T-helper 2 cell treated with Interferon-gamma antibody and Interleukin-4, amounts not matched to agents 100 ng/mL and 5 ng/mL, for 36 hours (primary cell): ENCODE data around the gene DNASE1. TPM values are rescaled to one million over a fixed set of nuclear protein-coding genes. Genes with fewer than 3 reads are reported as not detected.

ENCODE experiments used
- intact Hi-C: fragments of 100-400 bp; cut with micrococcal nuclease; formaldehyde crosslinking; loops from one replicate; pipeline ENCODE4 v1.15.1; 2023
- total RNA-seq: library from RNA; stranded (reverse); gene quantifications from 2 replicates; pipeline ENCODE4 v1.2.3, GENCODE V29; 2022

The DNASE1 gene
- total RNA-seq, 1 donor from 2014 or later: 35.1 TPM

- intact Hi-C loops: no loop called here
Observed at GRCh38 chr16:3694051-3694450, 39.6 kb downstream of the DNASE1 start.

GRCh38 chr16:3695610-3696369 is 41.3 kb downstream of the DNASE1 start:
- intact Hi-C loops: no loop called here

GRCh38 chr16:3696425-3697218 is 42.1 kb downstream of the DNASE1 start:
- intact Hi-C loops: no loop called here

- intact Hi-C loops: no loop called here
Observed at GRCh38 chr16:3698941-3699340, 44.5 kb downstream of the DNASE1 start.

GRCh38 chr16:3701531-3701930 is 47.0 kb downstream of the DNASE1 start:
- intact Hi-C loops: no loop called here

- intact Hi-C loops: no loop called here
Observed at GRCh38 chr16:3702082-3702481, 47.6 kb downstream of the DNASE1 start.

- intact Hi-C loops: no loop called here
Observed at GRCh38 chr16:3706253-3707012, 51.9 kb downstream of the DNASE1 start.

Other genes with a start within 250 kb of the DNASE1 start
- 2.2 and 2.4 TPM in 2 replicates for gene ZNF597, start 211.2 kb upstream of the DNASE1 start, total RNA-seq
- 43.8 and 54.0 TPM in 2 replicates for gene NAA60, start 211.0 kb upstream of the DNASE1 start, total RNA-seq
- not detected in 2 replicates for gene C16orf90, start 159.2 kb upstream of the DNASE1 start, total RNA-seq
- 25.0 and 26.2 TPM in 2 replicates for gene CLUAP1, start 153.7 kb upstream of the DNASE1 start, total RNA-seq
- 89.9 and 95.4 TPM in 2 replicates for gene NLRC3, start 77.3 kb upstream of the DNASE1 start, total RNA-seq
- gene SLX4, start 43.1 kb upstream of the DNASE1 start, total RNA-seq: 12.4 and 13.9 TPM in 2 replicates
- 132 and 134 TPM in 2 replicates for gene TRAP1, start 62.8 kb downstream of the DNASE1 start, total RNA-seq
- 70.1 and 71.5 TPM in 2 replicates for gene CREBBP, start 226.0 kb downstream of the DNASE1 start, total RNA-seq